Body of pancreas (tissue), 4 donors: ENCODE data around the gene STK32B.

Experiments used
- POLR2A ChIP-seq, 3 donors: fragments of 450-650 bp; IDR thresholded peaks; one replicate each; pipeline ENCODE4 v1.6.1; 2016; ENCODE audit warnings: antibody characterized with exemption in 3 of 3, mild to moderate bottlenecking in 2 of 3
- TF ChIP-seq, protein P1 (sequence below), 7 experiments: fragments of 450-650 bp in 4 of 7; fragments of 200-600 bp in 3 of 7; sonication (generic) in 3 of 7; IDR thresholded peaks; one replicate each; pipeline ENCODE4 v1.5.1; 2016 to 2019; ENCODE audit warnings: antibody characterized with exemption in 7 of 7

DNA sequence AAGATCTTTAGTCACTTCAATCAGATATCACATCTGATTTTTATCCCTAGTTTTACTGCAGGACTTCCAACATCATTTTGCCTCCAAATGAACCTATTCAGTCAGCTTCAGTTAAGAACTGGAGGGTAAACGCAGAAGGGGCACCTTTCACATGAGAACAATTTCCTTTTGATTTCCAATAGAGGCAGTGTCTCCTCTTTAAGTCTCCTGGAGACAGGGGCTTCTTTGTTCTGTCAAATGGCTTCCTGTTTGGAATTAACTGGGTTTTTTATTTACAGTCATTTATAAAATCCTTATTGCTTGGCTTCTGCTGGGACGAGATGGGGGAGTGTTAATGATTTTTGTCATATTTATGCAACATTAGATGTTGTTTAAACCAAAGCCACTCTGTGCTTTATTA, 164.0 kb downstream of the STK32B start:
- no peak for TF ChIP-seq POLR2A (IDR thresholded peaks at IDR 0.05)
- TF ChIP-seq, protein P1, sequence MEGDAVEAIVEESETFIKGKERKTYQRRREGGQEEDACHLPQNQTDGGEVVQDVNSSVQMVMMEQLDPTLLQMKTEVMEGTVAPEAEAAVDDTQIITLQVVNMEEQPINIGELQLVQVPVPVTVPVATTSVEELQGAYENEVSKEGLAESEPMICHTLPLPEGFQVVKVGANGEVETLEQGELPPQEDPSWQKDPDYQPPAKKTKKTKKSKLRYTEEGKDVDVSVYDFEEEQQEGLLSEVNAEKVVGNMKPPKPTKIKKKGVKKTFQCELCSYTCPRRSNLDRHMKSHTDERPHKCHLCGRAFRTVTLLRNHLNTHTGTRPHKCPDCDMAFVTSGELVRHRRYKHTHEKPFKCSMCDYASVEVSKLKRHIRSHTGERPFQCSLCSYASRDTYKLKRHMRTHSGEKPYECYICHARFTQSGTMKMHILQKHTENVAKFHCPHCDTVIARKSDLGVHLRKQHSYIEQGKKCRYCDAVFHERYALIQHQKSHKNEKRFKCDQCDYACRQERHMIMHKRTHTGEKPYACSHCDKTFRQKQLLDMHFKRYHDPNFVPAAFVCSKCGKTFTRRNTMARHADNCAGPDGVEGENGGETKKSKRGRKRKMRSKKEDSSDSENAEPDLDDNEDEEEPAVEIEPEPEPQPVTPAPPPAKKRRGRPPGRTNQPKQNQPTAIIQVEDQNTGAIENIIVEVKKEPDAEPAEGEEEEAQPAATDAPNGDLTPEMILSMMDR (IDR thresholded peaks at IDR 0.05): no peak
